Measurements from ENCODE around the gene NDUFA11. TPM values are rescaled to one million over a fixed set of nuclear protein-coding genes. Genes with fewer than 3 reads are reported as not detected.

NDUFA11 gene
- total RNA-seq, 2 donors from 2014 or later: 83.2 to 177 TPM

- no peak for ATAC-seq (ENCODE audit: insufficient number of reproducible peaks, low FRiP score, low read depth)
- Histone ChIP-seq H3K36me3 (no peaks in the 10 kb centered on the region), H3K27me3 (replicated peaks; ENCODE audit: insufficient read depth) (no peaks in the 10 kb centered on the region), H3K9me3 (no peaks in the 10 kb centered on the region), H3K4me1 (ENCODE audit: control insufficient read depth in 1 of 2, low read depth in 2 of 2) (peaks cover 49 to 81% of the 10 kb centered on the region in 2 donors), H3K4me3 (no peak overlapping the region), H3K27ac (no peak overlapping the region)
- no peak for DNase-seq (ENCODE audit: low spot score)
- no peak for TF ChIP-seq CTCF (IDR thresholded peaks at IDR 0.05)
These were observed 46.3 kb upstream of the NDUFA11 start for GRCh38 chr19:5949792-5950305.

GRCh38 chr19:5948752-5949564, 45.4 kb upstream of the NDUFA11 start:
- H3K27ac ChIP-seq: no peak overlapping the region

GRCh38 chr19:5947435-5947834, 43.8 kb upstream of the NDUFA11 start:
- peaks cover 29 to 58% of the 10 kb centered on the region in 2 donors for H3K4me1 ChIP-seq (ENCODE audit: control insufficient read depth in 1 of 2, low read depth in 2 of 2)
- no peaks in the 10 kb centered on the region for H3K9me3 ChIP-seq
- no peak for TF ChIP-seq CTCF (IDR thresholded peaks at IDR 0.05)
- no peaks in the 10 kb centered on the region for H3K27me3 ChIP-seq (replicated peaks; ENCODE audit: insufficient read depth)
- no peaks in the 10 kb centered on the region for H3K36me3 ChIP-seq
- H3K4me3 ChIP-seq: no peak overlapping the region
- no peak overlapping the region for H3K27ac ChIP-seq
- no peak for ATAC-seq (ENCODE audit: insufficient number of reproducible peaks, low FRiP score, low read depth)
- DNase-seq (ENCODE audit: low spot score): no peak

More at GRCh38 chr19:5948752-5949564, 45.4 kb upstream of the NDUFA11 start:
- Histone ChIP-seq H3K9me3 (no peaks in the 10 kb centered on the region), H3K4me3 (no peak overlapping the region), H3K27me3 (replicated peaks; ENCODE audit: insufficient read depth) (no peaks in the 10 kb centered on the region), H3K36me3 (no peaks in the 10 kb centered on the region), H3K4me1 (ENCODE audit: control insufficient read depth in 1 of 2, low read depth in 2 of 2) (peaks cover 44 to 73% of the 10 kb centered on the region in 2 donors)
- no peak for TF ChIP-seq CTCF (IDR thresholded peaks at IDR 0.05)
- no peak for DNase-seq (ENCODE audit: low spot score)
- ATAC-seq (ENCODE audit: insufficient number of reproducible peaks, low FRiP score, low read depth): no peak

GRCh38 chr19:5943623-5944022, 40.0 kb upstream of the NDUFA11 start:
- DNase-seq (ENCODE audit: low spot score) (no peak), ATAC-seq (ENCODE audit: insufficient number of reproducible peaks, low FRiP score, low read depth) (no peak)
- Histone ChIP-seq H3K4me1 (ENCODE audit: control insufficient read depth in 1 of 2, low read depth in 2 of 2) (peaks cover 9 to 23% of the 10 kb centered on the region in 2 donors), H3K27ac (no peak overlapping the region), H3K9me3 (no peaks in the 10 kb centered on the region), H3K27me3 (replicated peaks; ENCODE audit: insufficient read depth) (no peaks in the 10 kb centered on the region), H3K36me3 (peaks cover 27% of the 10 kb centered on the region), H3K4me3 (no peak overlapping the region)
- TF ChIP-seq CTCF (IDR thresholded peaks at IDR 0.05): no peak

GRCh38 chr19:5943045-5943444, 39.5 kb upstream of the NDUFA11 start:
- H3K27me3 ChIP-seq (replicated peaks; ENCODE audit: insufficient read depth): no peaks in the 10 kb centered on the region
- no peak overlapping the region for H3K27ac ChIP-seq
- no peaks in the 10 kb centered on the region for H3K9me3 ChIP-seq
- ATAC-seq (ENCODE audit: insufficient number of reproducible peaks, low FRiP score, low read depth) (no peak), DNase-seq (ENCODE audit: low spot score) (no peak)
- peaks cover 27% of the 10 kb centered on the region for H3K36me3 ChIP-seq
- peaks cover 3 to 18% of the 10 kb centered on the region in 2 donors for H3K4me1 ChIP-seq (ENCODE audit: control insufficient read depth in 1 of 2, low read depth in 2 of 2)
- no peak overlapping the region for H3K4me3 ChIP-seq
- TF ChIP-seq CTCF (IDR thresholded peaks at IDR 0.05): no peak

Data from thoracic aorta (tissue), 2 donors.